NCI-H1417 (cell line): Measurements from ENCODE around the gene KCNIP4.
"Not testable (repeated sequence)": the region's sequence is repeated elsewhere in the genome, so short reads cannot be mapped to it uniquely, and the experiment has no call there.

Source experiments
- DNase-seq, 3 experiments: peaks; one replicate each; lab custom pipeline; 2025; lab: John Stamatoyannopoulos, UW

The KCNIP4 gene

DNA sequence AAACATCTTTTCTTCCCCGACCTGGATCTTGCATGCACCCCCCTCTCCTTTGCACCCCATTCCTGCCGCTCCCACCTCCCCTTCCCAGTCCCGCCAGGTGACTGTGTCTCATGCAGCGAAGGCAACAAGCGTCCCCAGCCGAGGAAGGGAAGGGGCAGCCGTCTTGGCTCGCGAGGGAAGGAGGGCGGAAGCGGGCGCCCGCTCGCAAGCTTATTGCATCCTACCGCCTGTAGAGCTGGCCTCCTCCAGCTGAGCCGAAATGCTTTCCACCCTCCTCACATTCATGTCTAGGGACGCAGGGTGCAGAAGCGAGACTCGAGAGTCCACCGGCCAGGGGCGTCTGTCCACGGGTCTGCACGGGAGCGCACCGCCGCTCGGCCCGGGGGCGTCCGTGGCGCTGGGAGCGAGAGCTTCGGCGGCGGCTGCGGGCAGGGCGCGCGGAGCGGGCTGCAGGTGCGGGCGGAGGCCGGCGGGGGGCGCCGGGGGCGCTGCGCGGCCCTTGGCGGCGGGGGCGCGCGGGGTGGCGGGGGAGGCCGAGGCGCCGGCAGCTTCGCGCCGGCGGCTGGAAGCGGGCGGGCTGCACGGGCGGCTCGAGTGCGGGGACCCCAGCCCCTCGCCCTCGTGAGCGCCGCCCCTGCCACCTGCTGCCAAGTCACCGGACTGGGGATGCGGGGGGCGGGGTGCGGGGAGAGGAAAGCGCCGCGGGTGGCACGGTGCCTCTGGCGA lies at the start of gene KCNIP4:
Gene KCNIP4 (minus strand): TSS at position 426 of the 726 bp plus-strand sequence.
- peak; percentile 5 to 78 (median 64) for DNase-seq

DNA sequence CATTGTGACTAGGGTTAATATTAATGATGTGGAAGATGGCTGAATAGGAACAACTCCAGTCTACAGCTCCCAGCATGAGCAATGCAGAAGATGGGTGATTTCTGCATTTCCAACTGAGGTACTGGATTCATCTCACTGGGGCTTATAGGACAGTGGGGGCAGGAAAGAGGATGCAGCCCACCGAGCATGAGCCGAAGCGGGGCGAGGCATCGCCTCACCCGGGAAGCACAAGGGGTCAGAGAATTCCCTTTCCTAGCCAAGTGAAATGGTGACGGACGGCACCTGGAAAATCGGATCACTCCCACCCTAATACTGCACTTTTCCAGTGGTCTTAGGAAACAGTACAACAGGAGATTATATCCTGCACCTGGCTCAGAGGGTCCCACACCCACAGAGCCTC lies 48.0 kb upstream of the KCNIP4 start:
- DNase-seq, result not testable (repeated sequence)

DNA sequence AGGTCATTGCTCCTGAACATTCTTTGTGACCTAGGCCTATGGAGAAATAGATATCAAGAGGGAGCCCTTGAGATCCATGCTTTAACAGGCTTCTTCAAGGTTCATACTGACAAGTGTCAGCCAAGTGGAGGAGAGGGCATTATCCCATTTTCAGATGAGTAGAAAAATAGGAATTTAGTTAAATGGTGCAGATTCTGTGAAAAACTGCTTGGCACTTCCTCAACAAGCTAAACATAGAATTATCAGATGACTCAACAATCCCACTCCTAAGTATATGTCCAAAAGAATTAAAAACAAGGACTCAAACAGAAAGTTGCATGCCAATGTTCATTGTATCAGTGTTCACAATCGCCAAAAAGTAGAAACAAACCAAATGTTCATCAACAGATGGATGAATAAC lies 43.8 kb upstream of the KCNIP4 start:
- DNase-seq, result no peak

DNA sequence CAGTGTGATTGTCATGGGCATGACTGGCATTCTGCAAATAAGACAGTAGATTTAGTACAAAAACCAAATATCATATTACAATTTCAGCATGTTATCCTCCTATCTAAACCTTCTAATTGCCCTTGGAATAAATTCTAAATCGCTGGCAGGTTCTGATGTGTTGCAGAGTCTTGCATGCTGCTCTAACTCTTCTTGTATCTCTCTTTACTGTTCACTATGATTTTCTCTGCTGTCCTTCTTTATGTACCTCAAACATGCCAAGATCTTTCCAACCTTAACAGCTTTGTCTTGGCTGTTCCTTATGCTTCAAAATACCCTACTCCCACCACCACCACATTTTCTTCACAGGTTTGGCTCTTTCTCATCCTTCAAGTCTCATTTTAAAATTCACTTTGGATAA lies 43.0 kb upstream of the KCNIP4 start:
- no peak for DNase-seq

DNA sequence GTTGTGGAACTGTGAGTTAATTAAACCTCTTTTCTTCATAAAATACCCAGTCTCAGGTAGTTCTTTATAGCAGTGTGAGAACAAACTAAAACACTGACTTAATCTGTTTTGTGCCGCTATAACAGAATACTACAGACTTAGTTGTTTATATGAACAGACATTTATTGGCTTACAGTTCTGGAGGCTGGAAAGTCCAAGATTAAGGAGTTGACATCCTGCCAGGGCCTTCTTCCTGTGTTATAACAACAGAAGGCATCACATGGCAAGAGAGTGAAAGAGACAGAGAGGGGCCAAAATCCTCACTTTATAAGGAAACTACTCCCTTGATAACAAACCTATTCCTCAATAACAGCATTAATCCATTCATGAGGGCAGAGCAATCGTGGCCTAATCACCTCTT lies 42.5 kb upstream of the KCNIP4 start:
- no peak for DNase-seq

DNA sequence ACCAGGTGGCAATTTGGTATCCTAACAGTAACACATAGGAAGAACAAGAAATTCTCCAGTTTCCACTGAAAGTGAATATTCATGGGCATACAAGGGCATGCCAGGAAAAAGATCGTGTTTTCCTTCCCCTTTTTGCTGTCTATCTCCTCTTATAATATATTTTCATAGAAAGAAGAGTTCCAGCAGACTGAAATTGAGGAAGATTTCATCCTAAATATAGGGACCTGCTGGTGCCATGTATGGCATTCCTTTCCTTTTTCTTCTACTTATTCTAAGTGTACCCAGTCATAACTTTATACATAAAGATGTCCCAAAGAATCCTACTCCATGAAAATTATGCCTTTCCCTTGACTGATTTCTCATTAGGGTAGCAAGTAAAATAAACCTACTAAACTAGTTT lies 40.8 kb upstream of the KCNIP4 start:
- no peak for DNase-seq

DNA sequence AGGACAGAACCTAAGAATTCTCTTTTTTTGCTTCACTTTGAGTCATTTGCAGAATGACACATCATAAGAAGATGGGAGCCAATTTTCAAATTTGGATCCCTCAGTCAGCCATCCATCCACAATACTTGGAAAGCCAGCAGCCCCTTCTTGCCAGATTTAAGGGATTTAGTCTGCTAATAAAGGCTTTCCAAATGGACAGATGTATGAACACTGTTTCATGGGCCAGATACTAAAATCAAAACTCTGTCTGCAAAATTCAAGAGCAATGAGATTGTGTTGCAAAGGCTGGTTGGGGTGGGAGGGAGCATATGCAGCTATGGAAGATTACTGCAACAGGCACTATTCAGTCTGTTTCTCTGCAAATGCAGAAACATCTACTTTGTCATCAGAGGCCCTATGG lies 37.7 kb upstream of the KCNIP4 start:
- DNase-seq, result no peak

DNA sequence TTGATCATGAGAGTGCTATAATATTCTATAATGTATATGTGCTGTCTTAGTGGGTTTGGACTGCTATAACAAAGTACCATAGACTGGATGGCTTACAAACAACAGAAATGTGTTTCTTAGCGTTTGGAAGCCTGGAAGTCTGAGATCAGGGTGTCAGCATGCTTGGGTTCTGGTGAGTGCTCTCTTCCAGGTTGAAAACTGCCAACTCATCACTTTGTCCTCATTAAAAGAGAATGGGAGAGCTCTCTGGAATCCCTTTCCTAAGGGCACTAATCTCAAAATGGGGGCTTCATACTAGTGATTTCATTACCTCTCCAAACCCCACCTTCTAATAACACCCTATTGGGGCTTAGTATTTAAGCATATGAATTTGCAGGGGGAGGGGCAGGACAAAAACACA lies 33.5 kb upstream of the KCNIP4 start:
- no peak for DNase-seq

DNA sequence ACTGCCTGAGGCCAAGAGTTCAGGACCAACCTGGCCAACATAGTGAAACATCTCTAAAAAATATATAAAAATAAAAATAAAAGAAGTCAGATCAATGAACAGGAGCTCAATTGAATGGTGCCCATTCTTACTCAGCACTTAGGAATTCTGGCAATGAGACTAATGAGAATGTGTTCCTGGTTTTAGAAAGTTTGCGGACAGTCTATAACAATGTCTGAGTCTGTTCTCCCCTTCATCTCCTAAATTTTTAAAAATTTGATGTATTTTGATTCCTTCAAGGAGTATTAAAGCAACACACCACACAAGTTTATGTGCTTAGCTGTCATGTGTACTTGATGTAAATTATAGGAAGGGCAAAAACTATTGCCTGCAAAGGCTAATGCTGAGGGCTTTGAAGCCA lies 30.6 kb upstream of the KCNIP4 start:
- no peak for DNase-seq

DNA sequence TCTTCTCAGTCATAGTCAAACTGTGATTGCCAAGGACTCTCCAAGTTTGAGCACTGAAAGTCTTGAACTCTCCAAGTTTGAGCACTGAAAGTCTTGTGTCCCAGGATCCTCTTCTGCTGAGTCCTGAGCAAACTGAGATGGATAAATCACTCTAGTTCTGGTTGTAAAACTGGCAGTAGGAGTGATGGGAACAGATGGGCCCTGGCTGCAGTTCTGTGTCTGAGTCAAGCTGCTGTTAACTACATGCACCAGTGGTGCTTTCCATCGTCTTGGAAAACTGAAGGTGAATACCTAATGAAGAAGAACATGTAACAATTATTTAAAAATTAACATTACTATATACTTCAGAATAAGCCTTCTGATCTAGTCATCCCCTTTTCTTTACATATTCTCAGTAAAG lies 27.6 kb upstream of the KCNIP4 start:
- DNase-seq, result no peak

DNA sequence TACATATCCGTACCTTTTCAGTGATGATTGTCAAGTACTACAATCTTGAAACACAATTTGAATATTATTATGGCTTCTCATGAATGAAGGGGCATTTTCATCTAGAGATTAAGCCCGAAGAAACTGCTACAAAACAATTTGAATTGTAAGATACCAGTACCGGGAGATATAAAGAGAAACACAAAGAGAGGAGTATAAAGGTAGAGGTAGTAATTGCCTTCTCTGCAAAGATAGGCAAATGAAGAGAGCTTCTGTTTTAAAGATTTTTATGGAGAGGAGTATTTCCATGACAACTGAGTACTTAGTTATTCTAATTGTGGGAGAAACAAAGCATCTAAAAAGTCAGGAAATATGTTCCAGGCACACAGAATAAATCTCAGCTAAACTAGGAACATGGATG lies 25.3 kb upstream of the KCNIP4 start:
- no peak for DNase-seq

DNA sequence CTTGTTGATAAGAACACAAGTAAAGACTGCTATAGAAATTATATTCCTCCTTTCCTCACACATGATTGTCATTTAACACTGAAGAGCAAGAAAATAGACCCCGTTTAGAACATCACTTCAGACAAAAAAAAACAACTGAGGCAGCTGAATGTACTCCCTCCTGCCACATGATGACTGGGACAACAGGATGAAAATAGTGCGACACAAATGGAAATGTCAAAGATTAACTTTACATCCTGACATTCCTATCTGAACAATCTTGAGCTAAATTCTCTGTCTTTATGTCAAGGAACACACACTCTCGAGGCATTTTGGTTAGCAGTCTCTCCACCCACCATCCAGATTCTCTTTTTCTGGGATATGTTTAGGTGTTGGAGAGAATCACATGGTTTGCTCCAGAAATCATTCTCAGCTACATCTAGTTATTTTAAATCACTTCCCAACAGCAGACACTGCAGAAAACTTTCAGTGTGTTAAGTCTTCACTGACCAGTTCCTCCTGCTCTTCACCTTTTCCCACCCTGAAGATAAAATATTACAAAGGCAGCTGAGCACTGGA lies 16.3 kb upstream of the KCNIP4 start:
- DNase-seq, result no peak

DNA sequence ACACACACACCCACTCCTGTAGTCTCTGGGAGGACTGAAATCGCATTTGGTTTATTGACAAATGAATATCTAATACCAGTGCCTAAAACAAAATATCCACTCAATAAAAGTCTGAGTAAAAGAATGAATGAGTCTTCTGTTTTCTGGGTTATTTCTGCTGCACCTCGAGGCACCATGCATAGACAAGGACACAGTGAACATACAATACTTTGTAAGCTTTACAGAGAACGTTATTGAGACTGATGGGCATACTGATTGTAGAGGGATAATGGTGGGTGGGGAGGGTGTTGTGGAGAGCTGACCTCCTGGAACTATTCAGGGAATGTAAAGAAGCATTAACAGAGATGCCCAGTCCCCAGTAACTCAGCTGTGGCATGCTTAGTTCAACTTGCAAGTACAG lies 14.1 kb upstream of the KCNIP4 start:
- DNase-seq, result no peak

DNA sequence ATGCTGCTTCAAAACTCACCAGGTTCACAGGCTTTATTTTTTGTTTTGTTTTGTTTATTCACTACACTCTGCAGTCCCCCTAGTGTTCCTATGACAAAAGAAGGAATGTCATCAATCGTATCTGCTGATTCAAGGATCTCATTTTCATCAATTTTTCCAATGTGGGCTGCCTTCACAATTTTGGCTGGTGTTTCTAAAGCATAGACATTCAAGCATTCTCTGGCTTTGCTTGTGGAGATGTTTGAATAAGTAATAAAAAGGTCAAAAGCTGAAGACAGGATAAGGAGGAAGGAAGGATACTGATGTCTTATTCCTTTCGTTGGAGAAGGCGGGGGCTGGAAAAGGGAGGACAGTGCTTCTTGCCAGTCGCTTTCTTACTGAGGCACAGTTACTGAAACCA lies 12.2 kb upstream of the KCNIP4 start:
- DNase-seq, result no peak

DNA sequence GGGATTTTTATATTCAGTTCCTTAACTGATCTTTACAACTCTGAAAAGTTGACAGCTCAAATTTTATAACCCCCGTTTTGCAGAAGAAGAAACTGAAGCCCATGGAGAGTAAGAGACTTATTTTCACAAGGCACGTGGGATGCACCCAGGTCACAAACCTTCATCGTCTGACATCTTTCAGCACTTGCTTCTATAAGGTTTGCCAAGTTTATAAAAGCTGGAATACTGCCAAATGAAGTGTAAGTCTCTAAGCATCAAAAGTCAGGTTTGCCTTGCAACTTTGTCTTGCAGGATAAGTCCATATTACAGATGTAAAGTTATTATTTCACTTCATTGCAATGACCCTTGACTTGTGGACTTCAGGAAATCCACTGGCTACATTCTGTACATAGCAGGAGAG lies 6.3 kb upstream of the KCNIP4 start:
- no peak for DNase-seq

DNA sequence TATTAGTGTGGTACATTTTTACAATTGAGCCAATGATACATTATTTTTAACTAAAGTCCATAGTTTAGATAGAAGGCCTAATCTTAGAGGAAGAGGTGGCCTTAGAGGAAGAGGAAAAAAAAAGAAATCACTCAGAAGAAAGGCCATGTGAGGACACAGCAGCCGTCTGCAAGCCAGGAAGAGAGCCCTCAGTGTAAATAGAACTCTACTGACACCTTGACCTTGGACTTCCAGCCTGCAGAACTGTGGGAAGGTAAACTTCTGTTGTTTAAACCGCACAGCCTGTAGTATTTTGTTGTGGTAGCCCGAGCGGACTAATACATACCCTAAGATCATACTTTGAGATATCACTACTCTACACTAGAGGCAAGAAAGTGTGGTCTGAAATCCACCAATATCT lies 5.1 kb upstream of the KCNIP4 start:
- no peak for DNase-seq

DNA sequence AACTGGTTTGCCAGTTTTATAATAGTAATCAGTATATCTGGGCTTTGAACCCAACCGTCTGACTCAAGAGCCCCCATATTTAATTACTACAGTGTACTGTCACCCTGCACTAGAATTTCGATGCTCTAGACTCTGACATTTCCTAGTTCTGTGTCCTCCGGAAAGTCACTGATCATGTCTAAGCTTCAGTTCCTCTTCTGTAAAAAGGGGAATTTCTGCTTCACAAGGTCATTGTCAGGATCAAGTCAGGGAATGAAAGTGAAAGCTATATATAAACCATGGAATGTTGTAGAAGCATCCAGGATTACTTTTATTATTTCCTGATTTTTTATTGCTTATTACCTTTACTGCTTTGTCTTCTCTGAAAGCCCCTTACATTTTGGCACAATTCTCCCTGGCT lies 4.0 kb upstream of the KCNIP4 start:
- no peak for DNase-seq

DNA sequence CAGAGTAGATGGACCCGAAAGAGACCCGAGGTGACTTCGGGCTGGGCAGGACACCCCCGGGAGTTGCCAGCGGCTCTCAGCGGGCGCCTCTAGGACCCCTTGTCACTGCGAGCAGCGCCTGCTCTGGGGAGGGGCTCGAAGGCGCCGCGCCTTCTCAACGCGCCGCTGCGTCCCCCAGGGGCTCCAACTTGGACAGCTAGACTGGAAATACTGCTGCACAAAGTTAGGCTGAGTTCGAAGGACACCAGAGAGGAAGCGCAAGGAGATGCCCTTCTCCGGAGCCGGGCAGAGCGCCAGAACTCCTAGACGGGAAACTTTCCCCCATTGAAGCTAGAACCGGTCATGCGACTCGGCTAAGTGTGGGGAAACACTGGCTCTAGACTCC lies 493 bp upstream of the KCNIP4 start:
- DNase-seq, result peak in 2 of 3 experiments; percentile 46 to 50

DNA sequence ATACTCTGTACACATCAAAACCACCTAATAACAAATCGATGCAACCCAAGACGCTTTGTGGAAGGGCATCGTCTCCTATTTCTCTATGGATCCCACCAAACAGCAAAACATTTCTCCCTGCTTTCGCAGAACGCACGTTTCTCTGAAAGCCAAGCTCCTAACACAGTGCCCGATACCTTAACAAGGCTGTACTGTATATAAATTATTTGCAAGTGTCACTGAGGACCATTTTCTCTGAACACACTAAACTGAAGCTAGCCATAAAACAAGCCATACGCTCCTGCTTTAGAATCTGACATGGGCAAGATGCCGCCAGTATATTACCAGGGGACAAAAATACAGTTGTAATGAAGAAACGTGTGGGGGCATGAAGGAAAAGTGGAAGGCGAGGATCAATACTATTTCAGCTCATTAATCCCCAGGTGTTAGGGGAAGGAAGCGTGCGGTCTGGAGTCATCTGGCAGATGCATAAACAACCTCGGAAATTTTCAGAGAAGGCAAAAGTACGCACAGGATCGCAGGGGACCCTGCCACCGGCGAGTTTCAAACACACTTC lies 703 bp downstream of the KCNIP4 start:
- DNase-seq, result peak in 1 of 3 experiments; percentile 50

DNA sequence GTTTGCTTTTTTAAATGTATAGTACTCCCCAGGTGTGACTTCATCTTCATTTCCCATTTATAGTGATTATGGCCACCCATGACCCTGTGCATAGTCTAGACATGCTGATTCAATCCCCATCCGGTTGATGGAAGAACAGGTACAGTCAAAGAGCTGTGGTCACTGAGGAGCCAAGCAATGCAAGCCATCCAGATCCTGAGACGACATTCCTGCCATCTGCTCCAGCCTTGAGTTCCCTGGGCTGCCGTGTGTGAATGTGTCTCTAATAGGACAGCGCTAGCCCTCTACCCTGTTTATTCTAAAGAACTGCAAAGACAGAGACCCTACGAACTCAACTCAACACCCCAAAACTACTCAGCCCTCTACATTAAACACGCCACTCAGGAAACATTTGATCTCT lies 1.7 kb downstream of the KCNIP4 start:
- no peak for DNase-seq

DNA sequence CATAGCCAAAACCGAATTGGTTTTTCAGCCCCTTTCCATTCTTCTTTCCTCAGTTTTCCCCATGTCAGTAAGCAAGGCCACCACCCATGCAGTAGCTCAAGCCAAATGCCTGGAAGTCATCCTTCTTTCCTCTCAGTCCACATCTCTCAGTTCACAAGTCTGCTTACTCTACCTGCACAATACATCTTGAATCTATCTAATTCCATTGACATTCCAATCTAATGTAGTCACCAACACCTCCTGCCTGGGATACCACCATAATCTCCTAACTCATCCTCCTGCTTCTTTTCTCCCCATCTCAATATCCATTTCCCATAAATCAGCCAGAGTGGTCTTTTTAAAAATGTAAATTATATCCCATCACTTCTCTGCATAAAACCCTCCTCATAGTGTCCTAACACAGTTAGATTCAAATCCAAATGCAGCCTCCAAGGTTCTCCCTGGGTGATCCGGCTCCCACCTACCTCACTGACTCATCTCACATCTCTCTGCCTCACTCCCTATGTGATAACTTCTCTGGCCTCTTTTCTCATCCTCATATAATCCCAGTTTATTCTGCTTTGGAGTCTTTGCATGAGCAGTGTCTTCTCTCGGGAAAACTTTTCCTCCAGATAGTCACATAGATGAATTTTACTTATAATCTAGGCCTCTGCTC lies 26.9 kb downstream of the KCNIP4 start:
- DNase-seq, result no peak

DNA sequence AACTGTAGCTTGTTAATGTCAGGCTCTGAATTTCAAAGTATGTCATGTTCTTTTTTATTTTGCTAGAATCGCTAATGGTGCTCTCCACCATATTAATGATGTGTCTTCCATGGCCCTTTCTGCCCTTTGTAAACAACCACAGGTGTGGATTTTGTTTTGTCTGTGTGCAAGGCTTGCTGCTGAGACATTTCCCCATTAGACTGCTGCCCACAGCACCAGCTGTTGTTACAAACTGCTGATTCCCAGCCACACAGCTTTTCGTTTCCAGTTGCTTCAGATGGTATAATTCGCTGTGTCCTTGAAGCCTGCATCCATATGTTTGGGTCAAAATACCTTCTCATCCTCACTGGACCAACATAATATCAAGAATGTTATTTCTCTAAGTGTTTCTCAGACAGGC lies 32.8 kb downstream of the KCNIP4 start:
- DNase-seq, result peak in 2 of 3 experiments; percentile 6 to 39

DNA sequence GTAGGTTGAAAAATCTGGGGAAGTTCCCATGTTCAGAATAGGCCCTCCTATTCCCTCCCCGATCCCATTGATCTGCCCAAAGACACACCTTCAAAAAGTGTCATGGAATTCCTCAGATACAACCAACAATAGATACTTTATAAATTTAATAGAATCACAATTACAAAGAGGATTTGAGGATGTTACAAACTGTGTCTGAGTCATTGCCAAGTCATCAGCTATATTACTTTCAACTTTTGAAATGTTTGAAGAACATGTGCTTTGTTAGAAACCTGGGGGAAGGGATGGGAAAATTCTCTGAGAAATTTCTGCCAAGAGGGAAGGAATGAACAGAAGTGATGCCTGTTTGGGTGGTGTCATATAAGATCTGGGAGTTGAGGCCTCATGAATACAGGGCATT lies 46.7 kb downstream of the KCNIP4 start:
- DNase-seq, result no peak
